HCT116 (cell line): ENCODE data around the gene WBP1. TPM values are rescaled to one million over a fixed set of nuclear protein-coding genes. Genes with fewer than 3 reads are reported as not detected.

Experiments used
- ATAC-seq: fragments of 200-7000 bp; cut with Tn5 transposase; 2 replicates; pipeline ENCODE4 v1.9.1; 2020; ENCODE audit warnings: mild to moderate bottlenecking, moderate library complexity
- BruUV-seq: library from RNA; stranded (reverse); fragments of 400-500 nt; replicated peaks from 2 replicates; lab custom pipeline; 2021; lab: Mats Ljungman, UMichigan
- CTCF ChIA-PET: fragments of 300-600 bp; sonication (Branson Sonifier 250); formaldehyde crosslinking; loops from one replicate; lab custom pipeline; 2021; ENCODE audit warnings: antibody characterized with exemption; lab: Charles Lee
- POLR2A ChIA-PET: fragments of 300-600, 350-600 bp; sonication (Branson Sonifier 250); formaldehyde crosslinking; loops from one replicate; lab custom pipeline; 2021; ENCODE audit warnings: antibody characterized with exemption; lab: Charles Lee
- RAD21 ChIA-PET, 2 experiments: fragments of 300-600 bp; sonication (Branson Sonifier 250); formaldehyde crosslinking; loops; one replicate each; lab custom pipeline; 2023; ENCODE audit warnings: low total read pairs in 2 of 2; ENCODE audit not compliant: uncharacterized antibody in 2 of 2, unreplicated experiment in 2 of 2, low non-redundant PET in 1 of 2; lab: Charles Lee
- DNase-seq: peaks from one replicate; pipeline ENCODE4 v3.0.0-alpha.2; 2010; ENCODE audit warnings: low read depth, low spot score
- H2AFZ ChIP-seq: fragments of 200-600 bp; shearing (Covaris generic), sonication (generic); 2 replicates; pipeline ENCODE4 v1.6.1; 2017; ENCODE audit warnings: low read depth, mixed run types, mixed read lengths, antibody characterized with exemption, low read length; ENCODE audit not compliant: poor library complexity, severe bottlenecking
- H3K27ac ChIP-seq: 2 replicates; pipeline ENCODE4 v1.5.1; 2012; ENCODE audit warnings: low read depth, low read length
- H3K27me3 ChIP-seq: fragments of 200-600 bp; sonication (generic); 2 replicates; pipeline ENCODE4 v1.6.1; 2016; ENCODE audit warnings: mixed run types, low read length, mixed read lengths; ENCODE audit not compliant: insufficient read depth
- H3K36me3 ChIP-seq, 2 experiments: fragments of 200-500 bp in 1 of 2; fragments of 200-600 bp in 1 of 2; sonication (Bioruptor generic) in 1 of 2; sonication (generic) in 1 of 2; 2 replicates each; pipeline versions ENCODE4 v1.5.1 to v1.6.1; 2014 to 2016; ENCODE audit warnings: low read length in 2 of 2, inconsistent platforms in 1 of 2, mixed read lengths in 1 of 2, mixed run types in 1 of 2; ENCODE audit not compliant: insufficient read depth in 2 of 2, control insufficient read depth in 1 of 2
- H3K4me1 ChIP-seq, 2 experiments: fragments of 200-600 bp in 1 of 2; sonication (generic) in 1 of 2; 2 replicates each; pipeline versions ENCODE4 v1.5.1 to v1.6.1; 2012 to 2017; ENCODE audit warnings: low read length in 2 of 2, inconsistent platforms in 1 of 2, mild to moderate bottlenecking in 1 of 2, mixed read lengths in 1 of 2, mixed run types in 1 of 2, moderate library complexity in 1 of 2; ENCODE audit not compliant: insufficient read depth in 2 of 2, control insufficient read depth in 1 of 2
- H3K4me2 ChIP-seq: fragments of 200-600 bp; sonication (generic); 2 replicates; pipeline ENCODE4 v1.6.1; 2017; ENCODE audit warnings: mixed run types, low read length, mixed read lengths
- H3K4me3 ChIP-seq, 2 experiments: fragments of 200-600 bp in 1 of 2; sonication (generic) in 1 of 2; replicated peaks in 1 of 2; 2 replicates each; pipeline ENCODE4 v1.5.1; 2011 to 2016; ENCODE audit warnings: low read length in 2 of 2, control low read depth in 1 of 2, low read depth in 1 of 2, mild to moderate bottlenecking in 1 of 2, mixed read lengths in 1 of 2, mixed run types in 1 of 2
- H3K79me2 ChIP-seq: fragments of 200-600 bp; sonication (generic); 2 replicates; pipeline ENCODE4 v1.6.1; 2017; ENCODE audit warnings: mild to moderate bottlenecking, mixed run types, low read length, moderate library complexity, mixed read lengths; ENCODE audit not compliant: insufficient read depth
- H3K9ac ChIP-seq: fragments of 200-600 bp; sonication (generic); 2 replicates; pipeline ENCODE4 v1.6.1; 2016; ENCODE audit warnings: low read length, mixed read lengths
- H3K9me2 ChIP-seq: fragments of 200-600 bp; sonication (generic), shearing (Covaris generic); 2 replicates; pipeline ENCODE4 v1.6.1; 2017; ENCODE audit warnings: mixed run types, mild to moderate bottlenecking, moderate library complexity; ENCODE audit not compliant: insufficient read depth
- H3K9me3 ChIP-seq, 2 experiments: fragments of 200-500 bp in 1 of 2; fragments of 200-600 bp in 1 of 2; sonication (Bioruptor generic) in 1 of 2; sonication (generic) in 1 of 2; 2 replicates each; pipeline ENCODE4 v1.6.1; 2014 to 2017; ENCODE audit warnings: low read length in 2 of 2, mixed read lengths in 2 of 2, inconsistent platforms in 1 of 2, low read depth in 1 of 2, mild to moderate bottlenecking in 1 of 2, mixed run types in 1 of 2, moderate library complexity in 1 of 2; ENCODE audit not compliant: control insufficient read depth in 1 of 2, insufficient read depth in 1 of 2
- H4K20me1 ChIP-seq: fragments of 200-600 bp; sonication (generic), shearing (Covaris generic); 2 replicates; pipeline ENCODE4 v1.6.1; 2017; ENCODE audit warnings: mixed run types, mild to moderate bottlenecking, moderate library complexity; ENCODE audit not compliant: insufficient read depth
- CBX3 ChIP-seq: IDR thresholded peaks from 2 replicates; pipeline ENCODE4 v1.6.1; 2012; ENCODE audit warnings: low read depth
- ELF1 ChIP-seq: IDR thresholded peaks from 2 replicates; pipeline ENCODE4 v1.6.1; 2012; ENCODE audit warnings: low read depth, borderline replicate concordance
- POLR2A ChIP-seq: IDR thresholded peaks from 2 replicates; pipeline ENCODE4 v1.7.0; 2011; ENCODE audit warnings: borderline replicate concordance; ENCODE audit not compliant: insufficient read depth, insufficient read length; ENCODE audit errors: extremely low read depth
- POLR2AphosphoS5 ChIP-seq: IDR thresholded peaks from 2 replicates; pipeline ENCODE4 v1.6.1; 2011; ENCODE audit warnings: mild to moderate bottlenecking, low read depth, low read length, moderate library complexity
- SP1 ChIP-seq: IDR thresholded peaks from 2 replicates; pipeline ENCODE4 v1.6.1; 2012; ENCODE audit warnings: low read depth
- SRF ChIP-seq: IDR thresholded peaks from 2 replicates; pipeline ENCODE4 v1.6.1; 2012; ENCODE audit warnings: low read depth
- TCF7L2 ChIP-seq: IDR thresholded peaks from 2 replicates; pipeline ENCODE4 v1.7.0; 2011; ENCODE audit warnings: borderline replicate concordance, inconsistent platforms; ENCODE audit not compliant: insufficient read depth, insufficient read length; ENCODE audit errors: extremely low read depth
- ZNF274 ChIP-seq: fragments of 200-500 bp; sonication (Bioruptor generic); IDR thresholded peaks from 2 replicates; pipeline ENCODE4 v1.6.1; 2014; ENCODE audit warnings: mild to moderate bottlenecking, low read depth, low read length, inconsistent platforms
- intact Hi-C: fragments of 100-400 bp; cut with micrococcal nuclease; formaldehyde crosslinking; loops from 2 replicates; pipeline ENCODE4 v1.10.0; 2022
- total RNA-seq: library from RNA; stranded (reverse); gene quantifications from one replicate; pipeline ENCODE4 v1.2.1, GENCODE V29; 2021; ENCODE audit not compliant: unreplicated experiment
- TF ChIP-seq, protein P1 (sequence below): IDR thresholded peaks from 2 replicates; pipeline ENCODE4 v1.6.1; 2012; ENCODE audit warnings: low read depth
- TF ChIP-seq, protein P2 (sequence below): IDR thresholded peaks from 2 replicates; pipeline ENCODE4 v1.6.1; 2011; ENCODE audit warnings: mild to moderate bottlenecking, low read length, moderate library complexity; ENCODE audit not compliant: insufficient replicate concordance; ENCODE audit errors: extremely low read depth

WBP1 gene
- total RNA-seq, 1 experiment from 2014 or later, result 64.7 TPM

DNA sequence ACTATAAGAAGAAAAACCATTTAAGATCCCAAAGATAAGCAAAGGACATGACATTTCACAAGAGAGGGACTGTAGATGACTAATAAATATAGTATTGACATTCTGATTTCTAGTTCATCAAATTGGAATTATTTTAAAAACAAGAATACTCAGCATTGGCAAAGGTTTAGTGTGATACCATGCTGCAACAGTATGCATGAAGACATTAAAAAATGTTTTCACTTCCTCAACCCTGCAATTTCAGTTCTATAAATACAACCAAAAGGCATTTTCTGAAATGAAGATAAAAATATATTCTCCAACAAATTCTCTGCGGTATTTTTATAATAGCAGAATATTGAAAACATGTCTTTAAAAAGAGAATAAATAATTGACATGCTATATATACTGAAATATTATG is 38.9 kb upstream of the WBP1 start:
- BruUV-seq, result no TSS peak
- Histone ChIP-seq H3K27ac (no peak overlapping the region), H3K9me3 (no peaks in the 10 kb centered on the region), H3K4me3 (no peak overlapping the region), H3K4me2 (no peak overlapping the region), H3K4me1 (peaks cover 0 to 23% of the 10 kb centered on the region in 2 experiments; a peak in 3 of 4 replicates), H4K20me1 (no peaks in the 10 kb centered on the region), H3K36me3 (no peaks in the 10 kb centered on the region), H3K9me2 (no peaks in the 10 kb centered on the region), H2AFZ (no peak overlapping the region), H3K27me3 (no peaks in the 10 kb centered on the region), H3K79me2 (no peaks in the 10 kb centered on the region), H3K9ac (no peak overlapping the region)
- intact Hi-C loops, result no loop called here
- RAD21 ChIA-PET, result no interaction called here
- POLR2A ChIA-PET, result interaction anchor here (0.6 kb wide), 1 partner anchor 66 kb away, joined by 3 read pairs; no protein-coding TSS in a partner anchor
- no peak for DNase-seq
- CTCF ChIA-PET, result no interaction called here
- TF ChIP-seq SRF (no peak), ELF1 (no peak), POLR2A (no peak), ZNF274 (no peak), CBX3 (no peak), SP1 (no peak), POLR2AphosphoS5 (no peak), TCF7L2 (no peak)
- TF ChIP-seq, protein P1, sequence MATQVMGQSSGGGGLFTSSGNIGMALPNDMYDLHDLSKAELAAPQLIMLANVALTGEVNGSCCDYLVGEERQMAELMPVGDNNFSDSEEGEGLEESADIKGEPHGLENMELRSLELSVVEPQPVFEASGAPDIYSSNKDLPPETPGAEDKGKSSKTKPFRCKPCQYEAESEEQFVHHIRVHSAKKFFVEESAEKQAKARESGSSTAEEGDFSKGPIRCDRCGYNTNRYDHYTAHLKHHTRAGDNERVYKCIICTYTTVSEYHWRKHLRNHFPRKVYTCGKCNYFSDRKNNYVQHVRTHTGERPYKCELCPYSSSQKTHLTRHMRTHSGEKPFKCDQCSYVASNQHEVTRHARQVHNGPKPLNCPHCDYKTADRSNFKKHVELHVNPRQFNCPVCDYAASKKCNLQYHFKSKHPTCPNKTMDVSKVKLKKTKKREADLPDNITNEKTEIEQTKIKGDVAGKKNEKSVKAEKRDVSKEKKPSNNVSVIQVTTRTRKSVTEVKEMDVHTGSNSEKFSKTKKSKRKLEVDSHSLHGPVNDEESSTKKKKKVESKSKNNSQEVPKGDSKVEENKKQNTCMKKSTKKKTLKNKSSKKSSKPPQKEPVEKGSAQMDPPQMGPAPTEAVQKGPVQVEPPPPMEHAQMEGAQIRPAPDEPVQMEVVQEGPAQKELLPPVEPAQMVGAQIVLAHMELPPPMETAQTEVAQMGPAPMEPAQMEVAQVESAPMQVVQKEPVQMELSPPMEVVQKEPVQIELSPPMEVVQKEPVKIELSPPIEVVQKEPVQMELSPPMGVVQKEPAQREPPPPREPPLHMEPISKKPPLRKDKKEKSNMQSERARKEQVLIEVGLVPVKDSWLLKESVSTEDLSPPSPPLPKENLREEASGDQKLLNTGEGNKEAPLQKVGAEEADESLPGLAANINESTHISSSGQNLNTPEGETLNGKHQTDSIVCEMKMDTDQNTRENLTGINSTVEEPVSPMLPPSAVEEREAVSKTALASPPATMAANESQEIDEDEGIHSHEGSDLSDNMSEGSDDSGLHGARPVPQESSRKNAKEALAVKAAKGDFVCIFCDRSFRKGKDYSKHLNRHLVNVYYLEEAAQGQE, result no peak
- TF ChIP-seq, protein P2, sequence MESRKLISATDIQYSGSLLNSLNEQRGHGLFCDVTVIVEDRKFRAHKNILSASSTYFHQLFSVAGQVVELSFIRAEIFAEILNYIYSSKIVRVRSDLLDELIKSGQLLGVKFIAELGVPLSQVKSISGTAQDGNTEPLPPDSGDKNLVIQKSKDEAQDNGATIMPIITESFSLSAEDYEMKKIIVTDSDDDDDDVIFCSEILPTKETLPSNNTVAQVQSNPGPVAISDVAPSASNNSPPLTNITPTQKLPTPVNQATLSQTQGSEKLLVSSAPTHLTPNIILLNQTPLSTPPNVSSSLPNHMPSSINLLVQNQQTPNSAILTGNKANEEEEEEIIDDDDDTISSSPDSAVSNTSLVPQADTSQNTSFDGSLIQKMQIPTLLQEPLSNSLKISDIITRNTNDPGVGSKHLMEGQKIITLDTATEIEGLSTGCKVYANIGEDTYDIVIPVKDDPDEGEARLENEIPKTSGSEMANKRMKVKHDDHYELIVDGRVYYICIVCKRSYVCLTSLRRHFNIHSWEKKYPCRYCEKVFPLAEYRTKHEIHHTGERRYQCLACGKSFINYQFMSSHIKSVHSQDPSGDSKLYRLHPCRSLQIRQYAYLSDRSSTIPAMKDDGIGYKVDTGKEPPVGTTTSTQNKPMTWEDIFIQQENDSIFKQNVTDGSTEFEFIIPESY, result no peak
- TF ChIP-seq, all 23 proteins: peak for 0
- ATAC-seq, result no peak
